Osteocyte (in vitro differentiated cells): ENCODE results near the gene NEFH. TPM values are rescaled to one million over a fixed set of nuclear protein-coding genes. Genes with fewer than 3 reads are reported as not detected.

Experiments
- DNase-seq: peaks from one replicate; pipeline ENCODE4 v3.0.0; 2021; ENCODE audit warnings: mixed read lengths; ENCODE audit not compliant: unreplicated experiment; ENCODE audit errors: extremely low spot score
- H3K27ac Mint-ChIP-seq: one replicate; pipeline ENCODE4 v1.8.0; 2021; ENCODE audit warnings: mild to moderate bottlenecking, mixed read lengths; ENCODE audit not compliant: unreplicated experiment
- H3K27me3 Mint-ChIP-seq: one replicate; pipeline ENCODE4 v1.8.0; 2021; ENCODE audit warnings: mixed read lengths; ENCODE audit not compliant: unreplicated experiment
- H3K36me3 Mint-ChIP-seq: one replicate; pipeline ENCODE4 v1.8.0; 2021; ENCODE audit warnings: mixed read lengths; ENCODE audit not compliant: unreplicated experiment
- H3K4me1 Mint-ChIP-seq: one replicate; pipeline ENCODE4 v1.8.0; 2021; ENCODE audit warnings: mixed read lengths; ENCODE audit not compliant: unreplicated experiment
- H3K4me3 Mint-ChIP-seq: one replicate; pipeline ENCODE4 v1.8.0; 2021; ENCODE audit warnings: mild to moderate bottlenecking, moderate library complexity, mixed read lengths; ENCODE audit not compliant: unreplicated experiment
- H3K9me3 Mint-ChIP-seq: one replicate; pipeline ENCODE4 v1.8.0; 2021; ENCODE audit warnings: mixed read lengths; ENCODE audit not compliant: unreplicated experiment
- CTCF ChIP-seq: fragments of 200-600 bp; sonication (generic); IDR thresholded peaks from 2 replicates; pipeline ENCODE4 v1.5.0; 2021; ENCODE audit warnings: antibody characterized with exemption, mild to moderate bottlenecking, moderate library complexity
- total RNA-seq: library from RNA; stranded (reverse); gene quantifications from 2 replicates; pipeline ENCODE4 v1.2.1, GENCODE V29; 2021

Gene NEFH
- total RNA-seq, 1 donor from 2014 or later: 0.62 TPM

- H3K36me3 Mint-ChIP-seq: peaks cover 2% of the 10 kb centered on the region
- no peak for TF ChIP-seq CTCF
- no peaks in the 10 kb centered on the region for H3K9me3 Mint-ChIP-seq
- no peak overlapping the region for H3K4me3 Mint-ChIP-seq
- peaks cover 14% of the 10 kb centered on the region for H3K4me1 Mint-ChIP-seq
- no peak for DNase-seq
- H3K27ac Mint-ChIP-seq: no peak overlapping the region
- peaks cover 18% of the 10 kb centered on the region for H3K27me3 Mint-ChIP-seq
Observed at GRCh38 chr22:29443861-29444792, 35.9 kb upstream of the NEFH start.

- H3K36me3 Mint-ChIP-seq: peaks cover 2% of the 10 kb centered on the region
- H3K9me3 Mint-ChIP-seq: no peaks in the 10 kb centered on the region
- peaks cover 14% of the 10 kb centered on the region for H3K27me3 Mint-ChIP-seq
- H3K4me3 Mint-ChIP-seq: no peak overlapping the region
- H3K27ac Mint-ChIP-seq: no peak overlapping the region
- H3K4me1 Mint-ChIP-seq: peaks cover 14% of the 10 kb centered on the region
- DNase-seq: no peak
- no peak for TF ChIP-seq CTCF
Observed at GRCh38 chr22:29445508-29445907, 34.5 kb upstream of the NEFH start.

- Mint-ChIP-seq H3K4me1 (peaks cover 13% of the 10 kb centered on the region), H3K27me3 (peaks cover 7% of the 10 kb centered on the region), H3K36me3 (peaks cover 2% of the 10 kb centered on the region), H3K9me3 (no peaks in the 10 kb centered on the region), H3K4me3 (no peak overlapping the region), H3K27ac (no peak overlapping the region)
- TF ChIP-seq CTCF: no peak
- no peak for DNase-seq
Observed at GRCh38 chr22:29447906-29448305, 32.1 kb upstream of the NEFH start.

- Mint-ChIP-seq H3K27ac (no peak overlapping the region), H3K36me3 (peaks cover 2% of the 10 kb centered on the region), H3K4me1 (no peaks in the 10 kb centered on the region), H3K9me3 (no peaks in the 10 kb centered on the region), H3K4me3 (no peak overlapping the region), H3K27me3 (peaks cover 6% of the 10 kb centered on the region)
- DNase-seq: no peak
- no peak for TF ChIP-seq CTCF
Observed at GRCh38 chr22:29449296-29449875, 30.6 kb upstream of the NEFH start.

- Mint-ChIP-seq H3K9me3 (no peaks in the 10 kb centered on the region), H3K4me1 (no peaks in the 10 kb centered on the region), H3K27me3 (peaks cover 9% of the 10 kb centered on the region), H3K27ac (no peak overlapping the region), H3K4me3 (no peak overlapping the region), H3K36me3 (peaks cover 2% of the 10 kb centered on the region)
- no peak for TF ChIP-seq CTCF
- DNase-seq: no peak
Observed at GRCh38 chr22:29450222-29450621, 29.8 kb upstream of the NEFH start.
